ENCODE data around the gene CALHM2.
A peak's percentile ranks its signal among the peaks of the same experiment; 100 is the strongest.
"Not testable (repeated sequence)": the region's sequence is repeated elsewhere in the genome, so short reads cannot be mapped to it uniquely, and the experiment has no call there.

Gene CALHM2

GRCh38 chr10:103492655-103493261 is 40.6 kb upstream of the CALHM2 start:
- Histone ChIP-seq H3K4me3 (ENCODE audit: severe bottlenecking) (no peak overlapping the region), H3K27ac (ENCODE audit: poor library complexity, severe bottlenecking) (no peak overlapping the region), H3K9me3 (ENCODE audit: severe bottlenecking) (no peaks in the 10 kb centered on the region), H3K4me1 (ENCODE audit: insufficient read depth, poor library complexity, severe bottlenecking) (peaks cover 14% of the 10 kb centered on the region), H3K27me3 (ENCODE audit: insufficient read depth, poor library complexity, severe bottlenecking) (peaks cover 9% of the 10 kb centered on the region), H3K36me3 (ENCODE audit: low read depth) (no peaks in the 10 kb centered on the region)
- no peak for TF ChIP-seq CTCF (IDR thresholded peaks at IDR 0.05; ENCODE audit: poor library complexity, severe bottlenecking)
- DNase-seq (ENCODE audit: low spot score) = no peak
- no peak for ATAC-seq (ENCODE audit: low read depth)

GRCh38 chr10:103491729-103492364 is 39.7 kb upstream of the CALHM2 start:
- peaks cover 14% of the 10 kb centered on the region for H3K4me1 ChIP-seq (ENCODE audit: insufficient read depth, poor library complexity, severe bottlenecking)
- H3K36me3 ChIP-seq (ENCODE audit: low read depth) = no peaks in the 10 kb centered on the region
- DNase-seq (ENCODE audit: low spot score) (no peak), ATAC-seq (ENCODE audit: low read depth) (peak; percentile 82)
- peaks cover 9% of the 10 kb centered on the region for H3K27me3 ChIP-seq (ENCODE audit: insufficient read depth, poor library complexity, severe bottlenecking)
- H3K4me3 ChIP-seq (ENCODE audit: severe bottlenecking) = no peak overlapping the region
- H3K9me3 ChIP-seq (ENCODE audit: severe bottlenecking) = no peaks in the 10 kb centered on the region
- no peak for TF ChIP-seq CTCF (IDR thresholded peaks at IDR 0.05; ENCODE audit: poor library complexity, severe bottlenecking)
- H3K27ac ChIP-seq (ENCODE audit: poor library complexity, severe bottlenecking) = peak overlapping the region; percentile 8

- TF ChIP-seq CTCF (IDR thresholded peaks at IDR 0.05; ENCODE audit: poor library complexity, severe bottlenecking) = no peak
- peaks cover 14% of the 10 kb centered on the region for H3K4me1 ChIP-seq (ENCODE audit: insufficient read depth, poor library complexity, severe bottlenecking)
- H3K36me3 ChIP-seq (ENCODE audit: low read depth) = no peaks in the 10 kb centered on the region
- H3K27ac ChIP-seq (ENCODE audit: poor library complexity, severe bottlenecking) = peak overlapping the region; percentile 8
- ATAC-seq (ENCODE audit: low read depth) (no peak), DNase-seq (ENCODE audit: low spot score) (no peak)
- H3K4me3 ChIP-seq (ENCODE audit: severe bottlenecking) = no peak overlapping the region
- H3K27me3 ChIP-seq (ENCODE audit: insufficient read depth, poor library complexity, severe bottlenecking) = peaks cover 9% of the 10 kb centered on the region
- no peaks in the 10 kb centered on the region for H3K9me3 ChIP-seq (ENCODE audit: severe bottlenecking)
Measured at GRCh38 chr10:103490986-103491314, 38.8 kb upstream of the CALHM2 start.

GRCh38 chr10:103487410-103487708 is 35.2 kb upstream of the CALHM2 start:
- peaks cover 10% of the 10 kb centered on the region for H3K4me1 ChIP-seq (ENCODE audit: insufficient read depth, poor library complexity, severe bottlenecking)
- H3K9me3 ChIP-seq (ENCODE audit: severe bottlenecking) = no peaks in the 10 kb centered on the region
- no peak overlapping the region for H3K4me3 ChIP-seq (ENCODE audit: severe bottlenecking)
- H3K27ac ChIP-seq (ENCODE audit: poor library complexity, severe bottlenecking) = no peak overlapping the region
- no peak for ATAC-seq (ENCODE audit: low read depth)
- no peak for TF ChIP-seq CTCF (IDR thresholded peaks at IDR 0.05; ENCODE audit: poor library complexity, severe bottlenecking)
- no peak for DNase-seq (ENCODE audit: low spot score)
- H3K36me3 ChIP-seq (ENCODE audit: low read depth) = no peaks in the 10 kb centered on the region
- no peaks in the 10 kb centered on the region for H3K27me3 ChIP-seq (ENCODE audit: insufficient read depth, poor library complexity, severe bottlenecking)

- DNase-seq (ENCODE audit: low spot score); H3K4me3 ChIP-seq (ENCODE audit: severe bottlenecking); H3K27ac ChIP-seq (ENCODE audit: poor library complexity, severe bottlenecking); H3K9me3 ChIP-seq (ENCODE audit: severe bottlenecking); H3K4me1 ChIP-seq (ENCODE audit: insufficient read depth, poor library complexity, severe bottlenecking); H3K36me3 ChIP-seq (ENCODE audit: low read depth); H3K27me3 ChIP-seq (ENCODE audit: insufficient read depth, poor library complexity, severe bottlenecking); ATAC-seq (ENCODE audit: low read depth): not testable (repeated sequence)
Measured at GRCh38 chr10:103486635-103487409, 34.7 kb upstream of the CALHM2 start.

All from RWPE2 (cell line).